H1 (cell line): ENCODE data around the gene SLC37A1. TPM values are rescaled to one million over a fixed set of nuclear protein-coding genes. Genes with fewer than 3 reads are reported as not detected.

Experiments used
- CTCF ChIA-PET: fragments of 300-600 bp; sonication (Branson Sonifier 250); formaldehyde crosslinking; loops from one replicate; lab custom pipeline; 2021; ENCODE audit not compliant: partially characterized antibody; lab: Charles Lee
- POLR2A ChIA-PET: fragments of 300-600 bp; sonication (Branson Sonifier 250); formaldehyde crosslinking; loops from one replicate; lab custom pipeline; 2021; ENCODE audit warnings: inconsistent platforms; ENCODE audit not compliant: partially characterized antibody; lab: Charles Lee
- DNase-seq, 2 experiments: peaks; one replicate each; pipeline versions ENCODE4 v3.0.0 to v3.0.0-alpha.2; 2010 to 2022; ENCODE audit warnings: low spot score in 2 of 2, low read depth in 1 of 2, mixed read lengths in 1 of 2
- FAIRE-seq: peaks from 2 replicates; lab custom pipeline; 2011; peaks lifted over from hg19 to GRCh38; lab: Jason Lieb, UNC
- H2AFZ ChIP-seq: 2 replicates; pipeline ENCODE4 v1.8.1; 2012; ENCODE audit warnings: low read length, inconsistent platforms
- H2AK5ac ChIP-seq: 2 replicates; pipeline ENCODE4 v1.6.1; 2013; ENCODE audit warnings: low read depth, low read length
- H2BK120ac ChIP-seq: replicated peaks from 2 replicates; pipeline ENCODE3; 2013; ENCODE audit warnings: low read depth, low read length, inconsistent platforms
- H2BK12ac ChIP-seq: 2 replicates; pipeline ENCODE4 v1.6.1; 2013; ENCODE audit warnings: low read depth, low read length
- H2BK15ac ChIP-seq: 2 replicates; pipeline ENCODE4 v1.6.1; 2013; ENCODE audit warnings: low read length
- H2BK20ac ChIP-seq: 2 replicates; pipeline ENCODE4 v1.6.1; 2013; ENCODE audit warnings: low read length
- H2BK5ac ChIP-seq: 2 replicates; pipeline ENCODE4 v1.6.1; 2013; ENCODE audit warnings: low read depth, low read length
- H3K14ac ChIP-seq: 2 replicates; pipeline ENCODE4 v1.6.1; 2013; ENCODE audit warnings: inconsistent platforms; ENCODE audit not compliant: insufficient read length
- H3K18ac ChIP-seq: 2 replicates; pipeline ENCODE4 v1.6.1; 2013; ENCODE audit warnings: low read length; ENCODE audit errors: extremely low read depth
- H3K23ac ChIP-seq: 2 replicates; pipeline ENCODE4 v1.6.1; 2013; ENCODE audit warnings: inconsistent platforms; ENCODE audit not compliant: insufficient read length
- H3K23me2 ChIP-seq: 2 replicates; pipeline ENCODE4 v1.6.1; 2013; ENCODE audit warnings: low read depth, low read length
- H3K27ac ChIP-seq: 2 replicates; pipeline ENCODE4 v1.6.1; 2011; ENCODE audit warnings: low read depth, low read length, inconsistent platforms
- H3K27me3 ChIP-seq, 4 experiments: replicated peaks in 1 of 4; 1 replicate in 1 of 4; 2 replicates in 3 of 4; pipeline versions ENCODE4 v1.6.1 to v1.8.1; 2011 to 2013; ENCODE audit warnings: low read length in 3 of 4, mild to moderate bottlenecking in 3 of 4, inconsistent platforms in 2 of 4, mixed read lengths in 2 of 4, moderate library complexity in 1 of 4; ENCODE audit not compliant: control insufficient read depth in 3 of 4, insufficient read depth in 3 of 4; ENCODE audit errors: extremely low read depth in 1 of 4
- H3K36me3 ChIP-seq, 4 experiments: 2 replicates each; pipeline versions ENCODE4 v1.6.1 to v1.8.1; 2011 to 2013; ENCODE audit warnings: mild to moderate bottlenecking in 4 of 4, low read length in 3 of 4, moderate library complexity in 2 of 4, control low read depth in 1 of 4, inconsistent platforms in 1 of 4; ENCODE audit not compliant: insufficient read depth in 4 of 4, control insufficient read depth in 2 of 4
- H3K4ac ChIP-seq: replicated peaks from 2 replicates; pipeline ENCODE3; 2013; ENCODE audit warnings: low read length, low read depth, mixed read lengths, inconsistent platforms; ENCODE audit not compliant: insufficient read length
- H3K4me1 ChIP-seq, 4 experiments: replicated peaks in 1 of 4; 1 replicate in 1 of 4; 2 replicates in 3 of 4; pipeline versions ENCODE4 v1.6.1 to v1.8.1; 2011 to 2013; ENCODE audit warnings: low read length in 3 of 4, inconsistent platforms in 2 of 4, mixed read lengths in 1 of 4; ENCODE audit not compliant: insufficient read depth in 4 of 4, control insufficient read depth in 3 of 4
- H3K4me2 ChIP-seq, 2 experiments: 2 replicates each; pipeline versions ENCODE4 v1.6.1 to v1.8.1; 2011 to 2013; ENCODE audit warnings: low read depth in 2 of 2, low read length in 2 of 2, control low read depth in 1 of 2, inconsistent platforms in 1 of 2, mild to moderate bottlenecking in 1 of 2; ENCODE audit not compliant: insufficient read depth in 1 of 2
- H3K4me3 ChIP-seq, 4 experiments: fragments of 200-600, 300-600 bp in 1 of 4; sonication (generic), shearing (Covaris generic), sonication (Bioruptor Twin) in 1 of 4; 2 replicates each; pipeline versions ENCODE4 v1.5.1 to v1.8.1; 2011 to 2016; ENCODE audit warnings: low read length in 4 of 4, low read depth in 3 of 4, control low read depth in 2 of 4, inconsistent platforms in 2 of 4, mild to moderate bottlenecking in 2 of 4, mixed read lengths in 1 of 4, moderate library complexity in 1 of 4; ENCODE audit not compliant: insufficient read depth in 2 of 4; ENCODE audit errors: extremely low read depth in 1 of 4
- H3K56ac ChIP-seq: replicated peaks from 2 replicates; pipeline ENCODE3; 2013; ENCODE audit warnings: low read depth, mild to moderate bottlenecking, mixed read lengths, low read length, inconsistent platforms; ENCODE audit not compliant: insufficient read length
- H3K79me1 ChIP-seq: 2 replicates; pipeline ENCODE4 v1.6.1; 2013; ENCODE audit warnings: low read depth, low read length, control low read depth
- H3K79me2 ChIP-seq, 2 experiments: 2 replicates each; pipeline versions ENCODE4 v1.6.1 to v1.8.1; 2012 to 2013; ENCODE audit warnings: low read length in 2 of 2, mild to moderate bottlenecking in 2 of 2, inconsistent platforms in 1 of 2; ENCODE audit not compliant: insufficient read depth in 2 of 2, control insufficient read depth in 1 of 2
- H3K9ac ChIP-seq, 4 experiments: replicated peaks in 1 of 4; 1 replicate in 1 of 4; 2 replicates in 3 of 4; pipeline versions ENCODE4 v1.6.1 to v1.8.1; 2011 to 2013; ENCODE audit warnings: low read depth in 3 of 4, low read length in 3 of 4, control low read depth in 2 of 4, mild to moderate bottlenecking in 2 of 4, moderate library complexity in 2 of 4, inconsistent platforms in 1 of 4; ENCODE audit errors: extremely low read depth in 1 of 4
- H3K9me3 ChIP-seq, 2 experiments: 2 replicates each; pipeline versions ENCODE4 v1.6.1 to v1.8.1; 2012 to 2013; ENCODE audit warnings: mild to moderate bottlenecking in 2 of 2, moderate library complexity in 2 of 2, control low read depth in 1 of 2, inconsistent platforms in 1 of 2, low read depth in 1 of 2, low read length in 1 of 2, mixed read lengths in 1 of 2; ENCODE audit not compliant: insufficient read depth in 2 of 2
- H4K20me1 ChIP-seq, 2 experiments: replicated peaks in 1 of 2; 2 replicates each; pipeline versions ENCODE3 to v1.8.1; 2011 to 2013; ENCODE audit warnings: inconsistent platforms in 2 of 2, low read length in 2 of 2, mild to moderate bottlenecking in 1 of 2; ENCODE audit not compliant: insufficient read depth in 2 of 2, control insufficient read depth in 1 of 2
- H4K5ac ChIP-seq: 2 replicates; pipeline ENCODE4 v1.6.1; 2013; ENCODE audit warnings: low read length, low read depth, mixed read lengths, inconsistent platforms; ENCODE audit not compliant: insufficient read length
- H4K8ac ChIP-seq: 2 replicates; pipeline ENCODE4 v1.8.0; 2013; ENCODE audit warnings: mild to moderate bottlenecking, moderate library complexity, low read length, inconsistent platforms; ENCODE audit not compliant: insufficient read depth; ENCODE audit errors: extremely low read depth
- H4K91ac ChIP-seq: replicated peaks from 2 replicates; pipeline ENCODE3; 2013; ENCODE audit warnings: low read length, mixed read lengths, inconsistent platforms; ENCODE audit not compliant: insufficient read length
- BCL11A ChIP-seq, 2 experiments: IDR thresholded peaks; one replicate each; pipeline ENCODE4 v1.6.1; 2011; ENCODE audit warnings: low read depth in 2 of 2, low read length in 2 of 2, mild to moderate bottlenecking in 2 of 2
- BRCA1 ChIP-seq: IDR thresholded peaks from 2 replicates; pipeline ENCODE4 v1.6.1; 2012; ENCODE audit warnings: low read depth, low read length, improper control_type of control experiment
- CBX8 ChIP-seq: fragments of 300-800, 300-1000 bp; sonication (generic); IDR thresholded peaks from 2 replicates; pipeline ENCODE4 v1.7.1; 2016; ENCODE audit warnings: low read depth, low read length, borderline replicate concordance
- JUN ChIP-seq: IDR thresholded peaks from 2 replicates; pipeline ENCODE4 v1.6.1; 2011; ENCODE audit warnings: low read depth, mild to moderate bottlenecking, improper control_type of control experiment, low read length
- KDM4A ChIP-seq: IDR thresholded peaks from one replicate; pipeline ENCODE4 v1.7.1; 2012; ENCODE audit warnings: low read depth, mild to moderate bottlenecking, moderate library complexity, low read length, inconsistent platforms; ENCODE audit not compliant: severe bottlenecking
- KDM5A ChIP-seq: fragments of 200-600 bp; IDR thresholded peaks from 2 replicates; pipeline ENCODE4 v1.7.1; 2012; ENCODE audit warnings: mild to moderate bottlenecking, low read length, inconsistent platforms, mixed read lengths
- NANOG ChIP-seq: IDR thresholded peaks from 2 replicates; pipeline ENCODE4 v1.6.1; 2011; ENCODE audit warnings: low read length, low read depth, mild to moderate bottlenecking, inconsistent platforms; ENCODE audit not compliant: insufficient read depth, poor library complexity, severe bottlenecking
- NRF1 ChIP-seq: IDR thresholded peaks from 2 replicates; pipeline ENCODE4 v1.6.1; 2011; ENCODE audit warnings: mild to moderate bottlenecking, low read depth, low read length, improper control_type of control experiment
- PHF8 ChIP-seq: fragments of 200-600 bp; sonication (generic); conservative IDR thresholded peaks from 2 replicates; pipeline ENCODE4 v1.7.1; 2012; ENCODE audit warnings: low read depth, mild to moderate bottlenecking, inconsistent platforms, low read length, moderate library complexity
- RNF2 ChIP-seq: fragments of 200-900, 300-1000 bp; sonication (generic); IDR thresholded peaks from 2 replicates; pipeline ENCODE4 v1.7.1; 2016; ENCODE audit warnings: borderline replicate concordance, low read depth, mild to moderate bottlenecking, antibody characterized with exemption, low read length; ENCODE audit not compliant: poor library complexity, severe bottlenecking; ENCODE audit errors: missing control alignments
- SAP30 ChIP-seq: fragments of 300-600 bp; sonication (generic); IDR thresholded peaks from 2 replicates; pipeline ENCODE4 v1.7.1; 2012; ENCODE audit warnings: low read length, moderate library complexity, mild to moderate bottlenecking, inconsistent platforms; ENCODE audit not compliant: insufficient read depth, insufficient replicate concordance
- SRF ChIP-seq: IDR thresholded peaks from 2 replicates; pipeline ENCODE4 v1.6.1; 2011; ENCODE audit warnings: mild to moderate bottlenecking, low read depth, low read length, moderate library complexity
- WGBS, 2 experiments: shearing (Covaris generic) in 1 of 2; methylation state at CpG; one replicate each; pipeline versions ENCODE4 v1.1.6 to v1.1.7; 2013 to 2015; ENCODE audit warnings: low lambda C conversion rate in 2 of 2, mixed read lengths in 2 of 2, inconsistent platforms in 1 of 2, low coverage in 1 of 2, missing lambda C conversion rate in 1 of 2; ENCODE audit not compliant: insufficient replicate concordance in 2 of 2, insufficient coverage in 1 of 2, insufficient read length in 1 of 2; ENCODE audit errors: extremely low coverage in 1 of 2, missing lambda C conversion rate in 1 of 2; 5-methylcytosine and 5-hydroxymethylcytosine counted together
- polyA plus RNA-seq, 7 experiments: library from polyadenylated mRNA; depleted of rRNA in 3 of 7; stranded (reverse) in 5 of 7; unstranded in 2 of 7; fragments of >200 nt in 5 of 7; fragments of 200-250 nt in 2 of 7; gene quantifications; 1 replicate in 5 of 7; 2 replicates in 1 of 7; 4 replicates in 1 of 7; pipeline versions ENCODE4 v1.2.1 to v1.2.3, GENCODE V29; 2011 to 2013; ENCODE audit warnings: missing spikeins in 2 of 7, mixed read lengths in 2 of 7
- total RNA-seq: library from RNA; stranded (reverse); fragmentation: NEBNext Ultra II Directional; extraction: Animal tissue kit (Norgen Biotek cat#: 25700); gene quantifications from 2 replicates; pipeline ENCODE4 v1.2.1, GENCODE V29; 2021
- TF ChIP-seq, protein P1 (sequence below): IDR thresholded peaks from 2 replicates; pipeline ENCODE4 v1.6.1; 2011; ENCODE audit warnings: low read length, improper control_type of control experiment

Gene SLC37A1
- total and polyA plus RNA-seq, 2 of the 8 experiments (the other 6 are each of a cell fraction or from before 2014, with no cell fraction given), result 15.6 to 30.9 TPM

DNA sequence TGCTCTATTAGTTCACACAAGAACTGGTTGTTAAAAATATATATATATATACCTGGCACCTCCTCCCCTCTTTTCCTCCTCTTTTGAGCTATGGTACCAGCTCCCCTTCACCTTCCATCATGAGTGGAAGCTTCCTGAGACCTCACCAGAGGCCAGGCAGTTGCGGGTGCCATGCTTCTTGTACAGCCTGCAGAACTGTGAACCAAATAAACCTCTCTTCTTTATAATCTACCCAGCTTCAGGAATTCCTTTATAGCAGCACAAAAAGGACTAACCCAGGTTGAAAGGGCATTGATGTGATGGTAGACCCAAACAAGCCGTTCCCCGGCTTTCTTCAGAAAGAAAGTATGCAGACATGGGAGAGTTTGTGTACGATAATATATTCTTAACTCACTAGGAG is 32.5 kb upstream of the SLC37A1 start:
- no peaks in the 10 kb centered on the region for H3K79me2 ChIP-seq
- ChIA-PET CTCF (interaction anchor here (0.6 to 1.0 kb wide), 3 partner anchors 11 to 65 kb away, joined by 3 to 4 read pairs (median 3); no protein-coding TSS in a partner anchor), POLR2A (no interaction called here)
- H3K23ac ChIP-seq, result no peak overlapping the region
- H4K20me1 ChIP-seq, result no peaks in the 10 kb centered on the region
- no peak overlapping the region for H4K8ac ChIP-seq
- no peak overlapping the region for H3K4me3 ChIP-seq
- no peak overlapping the region for H2BK5ac ChIP-seq
- H3K56ac ChIP-seq, result no peak overlapping the region
- no peaks in the 10 kb centered on the region; the same call in 1 of the 2 replicates for H3K23me2 ChIP-seq
- H3K36me3 ChIP-seq, result no peaks in the 10 kb centered on the region
- no peak overlapping the region for H2AFZ ChIP-seq
- H3K4me2 ChIP-seq, result no peak overlapping the region
- H3K27me3 ChIP-seq, result no peaks in the 10 kb centered on the region; a peak in 1 of 7 replicates
- H2BK120ac ChIP-seq, result no peak overlapping the region
- no peak overlapping the region for H2BK20ac ChIP-seq
- H4K5ac ChIP-seq, result no peak overlapping the region
- H3K14ac ChIP-seq, result no peak overlapping the region
- no peak overlapping the region for H2BK12ac ChIP-seq
- 88% methylated on average over 4 of the region's 4 CpGs; no CpG with 5 or more reads in 1 of the 2 experiments for WGBS, 2 experiments
- no peaks in the 10 kb centered on the region for H3K79me1 ChIP-seq
- no peak overlapping the region for H3K4ac ChIP-seq
- H3K4me1 ChIP-seq, result no peaks in the 10 kb centered on the region
- no peak overlapping the region for H3K27ac ChIP-seq
- H2BK15ac ChIP-seq, result no peak overlapping the region
- DNase-seq, result no peak
- H2AK5ac ChIP-seq, result no peak overlapping the region
- no peak for FAIRE-seq
- no peak overlapping the region for H3K18ac ChIP-seq
- H3K9ac ChIP-seq, result no peak overlapping the region
- no peak overlapping the region for H4K91ac ChIP-seq
- no peaks in the 10 kb centered on the region for H3K9me3 ChIP-seq
- no peak for TF ChIP-seq SRF
- TF ChIP-seq KDM4A, result no peak
- no peak for TF ChIP-seq NANOG
- no peak for TF ChIP-seq BCL11A (IDR thresholded peaks at IDR 0.05; ENCODE audit: low read depth in 2 of 2, low read length in 2 of 2)
- TF ChIP-seq, protein P1, sequence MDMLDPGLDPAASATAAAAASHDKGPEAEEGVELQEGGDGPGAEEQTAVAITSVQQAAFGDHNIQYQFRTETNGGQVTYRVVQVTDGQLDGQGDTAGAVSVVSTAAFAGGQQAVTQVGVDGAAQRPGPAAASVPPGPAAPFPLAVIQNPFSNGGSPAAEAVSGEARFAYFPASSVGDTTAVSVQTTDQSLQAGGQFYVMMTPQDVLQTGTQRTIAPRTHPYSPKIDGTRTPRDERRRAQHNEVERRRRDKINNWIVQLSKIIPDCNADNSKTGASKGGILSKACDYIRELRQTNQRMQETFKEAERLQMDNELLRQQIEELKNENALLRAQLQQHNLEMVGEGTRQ, result no peak
- TF ChIP-seq PHF8, result no peak
- no peak for TF ChIP-seq BRCA1
- TF ChIP-seq JUN, result no peak
- no peak for TF ChIP-seq RNF2
- no peak for TF ChIP-seq NRF1
- TF ChIP-seq CBX8, result no peak
- no peak for TF ChIP-seq KDM5A
- TF ChIP-seq SAP30, result no peak
